Measurements from ENCODE around the gene NPAS3.

Gene NPAS3

GRCh38 chr14:33814010-33814409, 875.3 kb downstream of the NPAS3 start:
- no peak for FAIRE-seq

GRCh38 chr14:33833706-33834465, 895.2 kb downstream of the NPAS3 start:
- FAIRE-seq: no peak

- no peak for FAIRE-seq
These were observed 896.0 kb downstream of the NPAS3 start for GRCh38 chr14:33834466-33835260.

GRCh38 chr14:33835261-33835655, 896.6 kb downstream of the NPAS3 start:
- no peak for FAIRE-seq

GRCh38 chr14:33835677-33836076, 897.0 kb downstream of the NPAS3 start:
- no peak for FAIRE-seq

- FAIRE-seq: no peak
These were observed 897.7 kb downstream of the NPAS3 start for GRCh38 chr14:33836203-33836899.

- FAIRE-seq: no peak
These were observed 898.4 kb downstream of the NPAS3 start for GRCh38 chr14:33836900-33837577.

- no peak for FAIRE-seq
These were observed 899.4 kb downstream of the NPAS3 start for GRCh38 chr14:33837943-33838683.

- no peak for FAIRE-seq
These were observed 900.8 kb downstream of the NPAS3 start for GRCh38 chr14:33839193-33840076.

- FAIRE-seq: no peak
These were observed 902.1 kb downstream of the NPAS3 start for GRCh38 chr14:33840797-33841196.

GRCh38 chr14:33842299-33842698, 903.6 kb downstream of the NPAS3 start:
- no peak for FAIRE-seq

GRCh38 chr14:33844118-33844517, 905.4 kb downstream of the NPAS3 start:
- no peak for FAIRE-seq

GRCh38 chr14:33846100-33846824, 907.6 kb downstream of the NPAS3 start:
- FAIRE-seq: no peak

GRCh38 chr14:33847066-33847465, 908.4 kb downstream of the NPAS3 start:
- FAIRE-seq: no peak

- FAIRE-seq: no peak
These were observed 909.3 kb downstream of the NPAS3 start for GRCh38 chr14:33848009-33848408.

- no peak for FAIRE-seq
These were observed 910.2 kb downstream of the NPAS3 start for GRCh38 chr14:33848706-33849454.

- FAIRE-seq: no peak
These were observed 910.7 kb downstream of the NPAS3 start for GRCh38 chr14:33849455-33849801.

GRCh38 chr14:33850826-33851225, 912.1 kb downstream of the NPAS3 start:
- FAIRE-seq: no peak

- no peak for FAIRE-seq
These were observed 912.7 kb downstream of the NPAS3 start for GRCh38 chr14:33851366-33851765.

GRCh38 chr14:33851931-33852330, 913.3 kb downstream of the NPAS3 start:
- FAIRE-seq: no peak

Measured in A204.1 (cell line).